AG10803 (cell line): ENCODE data around the gene SYCN.
A peak's percentile ranks its signal among the peaks of the same experiment; 100 is the strongest.

Source experiments
- DNase-seq: peaks from one replicate; pipeline ENCODE4 v3.0.0; 2010; ENCODE audit warnings: low read depth
- H3K4me3 ChIP-seq: 2 replicates; pipeline ENCODE4 v1.5.1; 2011; ENCODE audit warnings: mild to moderate bottlenecking, low read length, control low read depth
- TF ChIP-seq, protein P1 (sequence below): conservative IDR thresholded peaks from 2 replicates; pipeline ENCODE4 v1.5.1; 2011; ENCODE audit warnings: mild to moderate bottlenecking, low read length, control low read depth, inconsistent platforms

The SYCN gene

DNA sequence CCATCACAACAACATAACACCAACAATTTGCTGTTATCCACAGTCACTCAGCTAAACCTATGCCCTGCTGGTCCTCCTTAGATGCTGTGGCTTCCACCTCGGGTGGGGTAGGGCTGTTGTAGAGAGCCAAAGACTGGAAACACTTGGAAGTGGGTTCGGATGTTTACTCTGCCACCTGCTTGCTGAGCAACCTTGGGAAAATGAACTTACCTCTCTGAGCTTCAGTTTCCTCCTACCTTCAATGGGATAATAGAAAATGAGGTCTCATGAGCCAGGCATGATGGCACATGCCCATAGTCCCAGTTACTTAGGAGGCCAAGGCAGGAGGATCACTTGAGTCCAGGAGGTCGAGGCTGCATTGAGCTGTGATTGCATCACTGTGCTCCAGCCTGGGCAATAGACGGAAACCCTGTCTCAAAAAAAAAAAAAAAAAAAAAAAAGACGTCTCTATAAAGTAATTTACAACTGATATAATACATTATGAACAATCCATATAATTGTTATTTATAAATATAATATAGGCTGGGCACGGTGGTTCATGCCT lies 3.3 kb upstream of the SYCN start:
- TF ChIP-seq, protein P1, sequence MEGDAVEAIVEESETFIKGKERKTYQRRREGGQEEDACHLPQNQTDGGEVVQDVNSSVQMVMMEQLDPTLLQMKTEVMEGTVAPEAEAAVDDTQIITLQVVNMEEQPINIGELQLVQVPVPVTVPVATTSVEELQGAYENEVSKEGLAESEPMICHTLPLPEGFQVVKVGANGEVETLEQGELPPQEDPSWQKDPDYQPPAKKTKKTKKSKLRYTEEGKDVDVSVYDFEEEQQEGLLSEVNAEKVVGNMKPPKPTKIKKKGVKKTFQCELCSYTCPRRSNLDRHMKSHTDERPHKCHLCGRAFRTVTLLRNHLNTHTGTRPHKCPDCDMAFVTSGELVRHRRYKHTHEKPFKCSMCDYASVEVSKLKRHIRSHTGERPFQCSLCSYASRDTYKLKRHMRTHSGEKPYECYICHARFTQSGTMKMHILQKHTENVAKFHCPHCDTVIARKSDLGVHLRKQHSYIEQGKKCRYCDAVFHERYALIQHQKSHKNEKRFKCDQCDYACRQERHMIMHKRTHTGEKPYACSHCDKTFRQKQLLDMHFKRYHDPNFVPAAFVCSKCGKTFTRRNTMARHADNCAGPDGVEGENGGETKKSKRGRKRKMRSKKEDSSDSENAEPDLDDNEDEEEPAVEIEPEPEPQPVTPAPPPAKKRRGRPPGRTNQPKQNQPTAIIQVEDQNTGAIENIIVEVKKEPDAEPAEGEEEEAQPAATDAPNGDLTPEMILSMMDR = no peak
- no peak overlapping the region for H3K4me3 ChIP-seq
- DNase-seq = no peak

DNA sequence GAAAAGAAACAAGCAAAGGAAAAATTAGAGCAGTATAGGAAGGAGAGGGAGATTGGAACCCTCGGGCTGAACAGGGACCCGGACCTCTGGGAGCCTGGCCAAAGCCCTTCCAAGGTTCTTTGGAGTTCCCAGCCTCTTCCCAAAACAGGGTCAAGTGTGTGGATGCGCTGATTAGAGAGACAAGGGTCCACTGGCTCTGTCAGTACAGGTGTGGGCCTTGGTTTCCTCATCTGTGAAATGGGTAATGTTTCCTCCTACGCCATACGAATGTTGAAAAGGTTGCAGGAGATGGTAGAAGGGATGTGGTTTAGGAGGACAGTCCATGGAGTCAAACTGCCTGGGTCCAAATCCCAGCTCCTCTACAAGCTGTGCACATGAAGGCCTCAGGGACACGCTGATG lies 2.1 kb upstream of the SYCN start:
- TF ChIP-seq, protein P1 = no peak
- H3K4me3 ChIP-seq = no peak overlapping the region
- no peak for DNase-seq

DNA sequence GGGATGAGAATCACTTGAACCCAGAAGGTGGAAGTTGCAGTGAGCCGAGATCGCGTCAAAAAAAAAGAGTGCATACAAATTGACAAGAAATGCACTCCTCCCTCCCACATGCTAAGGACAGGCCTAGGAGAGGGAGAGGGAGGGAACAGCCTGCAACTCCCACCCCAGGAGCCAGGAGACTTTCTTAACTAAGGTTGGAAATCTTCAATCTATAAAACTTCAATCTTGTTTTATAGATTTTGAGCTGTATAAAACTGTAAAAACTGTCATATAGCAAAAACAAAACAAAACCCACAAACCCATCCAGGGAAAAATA lies 1.3 kb upstream of the SYCN start:
- TF ChIP-seq, protein P1 = no peak
- no peak overlapping the region for H3K4me3 ChIP-seq
- no peak for DNase-seq

DNA sequence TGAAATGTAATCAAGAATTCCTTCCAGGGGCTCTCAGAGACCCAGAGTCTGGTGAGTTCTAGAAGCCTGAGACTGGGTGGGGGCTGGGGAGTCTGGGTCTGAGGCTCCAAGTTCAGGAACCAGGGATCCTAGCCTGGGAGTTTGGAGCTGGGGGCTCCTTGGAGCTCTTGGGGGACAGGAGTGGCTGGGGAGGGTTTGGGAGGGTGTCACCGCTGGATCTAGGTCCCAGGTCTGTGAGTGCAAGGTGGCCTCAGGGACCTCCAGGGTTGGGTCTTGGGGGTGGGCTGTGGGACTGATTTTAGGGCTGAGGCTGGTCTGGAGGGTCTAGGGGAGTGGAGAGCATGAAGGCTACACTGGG lies 1.1 kb downstream of the SYCN start:
- no peak for DNase-seq
- TF ChIP-seq, protein P1 = no peak
- H3K4me3 ChIP-seq = no peak overlapping the region

DNA sequence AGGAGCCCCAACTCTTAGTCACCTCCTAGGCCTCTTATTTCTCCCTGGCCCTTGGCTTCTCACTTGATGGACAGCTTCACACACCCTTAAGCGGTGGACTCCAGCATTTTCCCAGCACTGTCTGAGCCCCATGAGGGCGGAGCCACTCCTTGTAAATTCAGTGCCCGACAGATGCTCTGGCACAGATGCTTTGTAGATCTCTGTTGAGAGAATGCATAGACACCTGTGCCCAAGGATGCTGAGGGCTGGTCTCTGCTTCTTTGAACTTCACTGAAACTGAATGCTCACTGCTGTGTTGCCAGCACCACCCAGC lies 3.3 kb downstream of the SYCN start:
- DNase-seq = no peak
- TF ChIP-seq, protein P1 = no peak
- no peak overlapping the region for H3K4me3 ChIP-seq

DNA sequence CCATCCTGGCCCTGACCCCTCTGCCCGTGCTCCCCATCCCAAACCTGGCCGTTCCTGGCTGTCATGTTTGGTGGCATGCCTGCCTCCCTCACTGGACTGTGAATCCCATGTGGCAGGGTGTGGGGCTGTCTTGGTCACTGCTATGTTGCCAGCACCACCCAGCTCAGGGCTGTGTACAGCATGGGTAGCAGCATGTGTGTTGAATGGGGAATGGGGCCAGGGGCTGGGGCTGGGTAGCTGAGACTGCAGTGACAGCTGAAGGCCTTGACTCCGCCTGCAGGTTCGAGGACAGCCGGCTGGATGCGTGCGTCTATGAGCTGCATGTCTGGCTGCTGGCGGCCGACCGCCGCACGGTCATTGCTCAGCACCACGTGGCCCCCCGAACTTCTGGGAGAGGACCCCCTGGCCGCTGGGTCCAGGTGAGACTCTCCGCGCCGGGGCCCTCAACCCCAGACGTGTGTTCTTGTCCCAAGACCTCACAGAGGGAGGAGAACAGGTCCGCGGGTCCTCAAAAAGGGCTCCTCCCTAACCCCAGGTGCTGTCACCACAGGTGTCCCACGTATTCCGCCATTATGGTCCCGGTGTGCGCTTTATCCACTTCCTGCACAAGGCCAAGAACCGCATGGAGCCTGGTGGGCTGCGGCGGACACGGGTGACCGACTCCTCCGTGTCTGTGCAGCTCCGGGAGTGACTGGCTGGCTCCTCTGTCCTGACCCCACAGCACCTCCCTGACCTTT lies 3.8 kb downstream of the SYCN start:
- TF ChIP-seq, protein P1 = no peak
- H3K4me3 ChIP-seq = no peak overlapping the region
- DNase-seq = no peak

DNA sequence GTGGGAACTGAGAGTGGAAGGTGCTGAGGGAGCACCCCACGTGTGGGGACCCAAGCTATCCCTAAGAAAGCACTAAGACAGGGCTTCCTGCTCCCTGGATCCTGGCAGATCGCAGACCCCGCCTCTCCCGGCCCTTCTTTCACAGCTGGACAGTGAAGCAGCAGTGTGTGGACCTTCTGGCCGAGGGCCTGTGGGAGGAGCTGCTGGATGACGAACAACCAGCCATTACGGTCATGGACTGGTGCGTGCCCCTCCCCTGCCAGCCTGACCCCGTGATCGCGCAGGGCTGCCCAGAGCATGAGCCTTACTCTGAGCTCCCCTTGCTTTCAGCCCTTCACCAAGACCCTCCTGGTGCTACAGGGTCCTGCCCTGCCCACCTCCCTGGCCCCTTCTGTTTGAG lies 5.0 kb downstream of the SYCN start:
- DNase-seq = peak; percentile 40
- H3K4me3 ChIP-seq = no peak overlapping the region
- TF ChIP-seq, protein P1 = no peak
